Ishikawa (cell line): ENCODE measurements around the gene RAB28.

Experiments used
- CEBPB ChIP-seq: IDR thresholded peaks from 2 replicates; pipeline ENCODE4 v1.6.1; 2012
- CREB1 ChIP-seq: IDR thresholded peaks from 2 replicates; pipeline ENCODE4 v1.6.1; 2012; ENCODE audit warnings: low read depth
- EGR1 ChIP-seq: IDR thresholded peaks from 2 replicates; pipeline ENCODE4 v1.6.1; 2012
- EP300 ChIP-seq: IDR thresholded peaks from 2 replicates; pipeline ENCODE4 v1.6.1; 2012; ENCODE audit warnings: borderline replicate concordance
- FOXM1 ChIP-seq: IDR thresholded peaks from 2 replicates; pipeline ENCODE4 v1.6.1; 2012; ENCODE audit warnings: low read depth, borderline replicate concordance
- NFIC ChIP-seq: IDR thresholded peaks from 2 replicates; pipeline ENCODE4 v1.6.1; 2012
- RAD21 ChIP-seq: IDR thresholded peaks from 2 replicates; pipeline ENCODE4 v1.6.1; 2012; ENCODE audit warnings: low read depth
- REST ChIP-seq: IDR thresholded peaks from 2 replicates; pipeline ENCODE4 v1.6.1; 2012; ENCODE audit warnings: low read depth, mild to moderate bottlenecking
- TAF1 ChIP-seq: IDR thresholded peaks from 2 replicates; pipeline ENCODE4 v1.6.1; 2012; ENCODE audit warnings: low read depth, mild to moderate bottlenecking
- TCF12 ChIP-seq: IDR thresholded peaks from 2 replicates; pipeline ENCODE4 v1.6.1; 2012; ENCODE audit warnings: low read depth
- TEAD4 ChIP-seq: IDR thresholded peaks from 2 replicates; pipeline ENCODE4 v1.6.1; 2012
- YY1 ChIP-seq: IDR thresholded peaks from 2 replicates; pipeline ENCODE4 v1.6.1; 2012; ENCODE audit warnings: low read depth
- ZBTB7A ChIP-seq: IDR thresholded peaks from 2 replicates; pipeline ENCODE4 v1.6.1; 2012; ENCODE audit warnings: low read depth
- TF ChIP-seq, protein P1 (sequence below): IDR thresholded peaks from 2 replicates; pipeline ENCODE4 v1.6.1; 2012
- TF ChIP-seq, protein P2 (sequence below): IDR thresholded peaks from 2 replicates; pipeline ENCODE4 v1.6.1; 2012

RAB28 gene

DNA sequence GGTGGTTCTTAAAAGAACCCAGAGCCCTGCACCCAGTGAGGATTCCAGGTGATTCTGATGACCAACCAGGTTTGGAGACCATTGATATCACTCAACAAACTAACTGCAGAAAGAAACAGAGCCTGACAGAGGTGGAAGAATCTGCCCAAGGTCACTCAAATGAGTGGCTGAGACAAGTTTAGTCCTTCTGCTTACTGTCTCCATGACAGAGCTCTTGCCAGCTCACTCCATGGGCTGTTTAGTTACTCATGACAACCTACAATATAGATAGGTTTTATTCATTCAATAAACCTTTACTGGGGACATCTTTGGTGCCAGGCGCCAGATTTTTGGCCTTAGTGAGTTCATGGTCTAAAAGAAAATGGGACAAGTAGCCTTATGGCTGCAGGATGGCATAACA, 124.3 kb downstream of the RAB28 start:
- TF ChIP-seq FOXM1 (no peak), EGR1 (no peak), NFIC (no peak), REST (no peak), TCF12 (no peak), CREB1 (no peak), TEAD4 (no peak), YY1 (no peak)

DNA sequence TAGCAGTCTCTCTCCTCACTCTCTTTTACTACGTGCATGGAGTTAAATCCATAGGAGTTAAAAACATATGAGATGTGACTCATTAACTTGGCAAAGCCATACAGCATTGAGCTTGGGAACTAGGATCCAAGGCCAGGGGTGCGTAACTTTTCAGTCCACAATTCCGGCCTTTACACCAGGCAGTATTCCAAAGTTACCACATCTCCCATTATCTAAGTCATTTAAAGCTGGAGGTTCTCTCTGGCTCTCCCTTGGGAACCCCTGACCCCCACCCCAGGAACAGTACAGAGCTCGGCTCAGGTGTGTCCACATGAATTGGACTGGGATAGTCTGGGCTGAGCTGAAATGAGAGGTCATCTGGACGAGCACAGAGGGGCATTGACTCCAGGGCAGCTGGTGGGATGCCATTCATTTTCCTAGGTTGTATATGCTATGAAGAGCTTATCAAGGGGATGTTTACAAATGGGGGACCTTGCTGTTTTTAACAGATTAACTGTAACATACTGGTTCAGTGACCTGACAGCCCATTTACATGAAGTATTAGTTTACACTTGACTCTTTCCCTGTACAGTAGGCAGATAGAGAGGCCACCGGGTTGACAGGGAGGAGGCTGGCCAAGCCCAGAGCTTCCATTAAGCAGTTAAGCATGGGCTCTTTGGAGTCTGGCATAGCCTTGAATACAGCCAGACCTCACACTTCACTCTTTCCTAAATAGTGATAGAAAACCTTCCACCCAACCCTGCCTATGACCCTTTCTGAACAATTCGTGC, 128.8 kb downstream of the RAB28 start:
- TF ChIP-seq REST (no peak), NFIC (no peak), RAD21 (no peak), CREB1 (no peak), FOXM1 (no peak), TEAD4 (no peak), ZBTB7A (no peak), EP300 (no peak), TCF12 (no peak), CEBPB (no peak), TAF1 (no peak), YY1 (no peak), EGR1 (no peak)
- TF ChIP-seq, protein P1, sequence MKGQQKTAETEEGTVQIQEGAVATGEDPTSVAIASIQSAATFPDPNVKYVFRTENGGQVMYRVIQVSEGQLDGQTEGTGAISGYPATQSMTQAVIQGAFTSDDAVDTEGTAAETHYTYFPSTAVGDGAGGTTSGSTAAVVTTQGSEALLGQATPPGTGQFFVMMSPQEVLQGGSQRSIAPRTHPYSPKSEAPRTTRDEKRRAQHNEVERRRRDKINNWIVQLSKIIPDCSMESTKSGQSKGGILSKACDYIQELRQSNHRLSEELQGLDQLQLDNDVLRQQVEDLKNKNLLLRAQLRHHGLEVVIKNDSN, result no peak
- TF ChIP-seq, protein P2, sequence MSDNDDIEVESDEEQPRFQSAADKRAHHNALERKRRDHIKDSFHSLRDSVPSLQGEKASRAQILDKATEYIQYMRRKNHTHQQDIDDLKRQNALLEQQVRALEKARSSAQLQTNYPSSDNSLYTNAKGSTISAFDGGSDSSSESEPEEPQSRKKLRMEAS, result no peak

DNA sequence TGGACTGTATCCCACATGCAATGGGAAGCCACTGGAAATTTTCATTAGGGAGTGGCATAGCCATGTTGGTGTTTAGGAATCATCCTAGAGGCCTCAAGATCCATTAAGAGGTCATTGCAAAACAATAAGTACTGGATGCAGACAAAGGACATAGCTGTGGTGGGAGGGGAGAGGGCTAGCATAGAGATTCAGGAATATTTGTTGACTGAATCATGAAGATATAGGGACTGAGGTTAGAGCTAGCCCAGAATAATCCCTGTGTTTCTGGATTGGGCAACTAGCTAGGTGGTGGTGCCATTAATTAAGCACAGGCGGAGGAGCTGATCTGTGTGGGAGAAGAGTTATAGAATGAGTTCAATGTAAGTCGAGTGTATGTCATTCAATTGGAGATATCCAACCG, 135.0 kb downstream of the RAB28 start:
- TF ChIP-seq FOXM1, result no peak
- no peak for TF ChIP-seq ZBTB7A
- TF ChIP-seq, protein P1, result no peak
- TF ChIP-seq, protein P2, result no peak
- no peak for TF ChIP-seq YY1

DNA sequence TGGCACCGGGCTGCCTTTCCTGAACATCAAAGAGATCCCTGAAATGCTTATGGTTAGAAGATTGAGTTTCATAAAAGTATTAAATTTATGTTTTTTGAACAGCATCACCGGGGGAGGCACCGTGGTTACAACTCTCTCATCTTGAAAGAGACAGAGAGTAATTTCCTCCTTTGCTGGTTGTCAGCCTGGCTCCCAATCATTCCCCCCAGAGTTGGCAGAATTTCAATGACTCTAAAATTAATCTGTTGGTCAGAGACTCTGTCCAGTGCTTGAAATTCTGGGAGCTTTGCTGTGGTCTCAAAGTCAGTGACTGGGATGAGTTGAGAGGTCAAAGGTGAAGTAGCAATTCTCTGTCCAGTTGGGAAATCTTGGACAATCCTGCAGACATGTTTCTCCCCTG, 135.9 kb downstream of the RAB28 start:
- TF ChIP-seq FOXM1 (no peak), ZBTB7A (no peak), EP300 (no peak), TAF1 (no peak), EGR1 (no peak), CEBPB (no peak), REST (no peak), RAD21 (no peak), YY1 (no peak)
- TF ChIP-seq, protein P2, result no peak
- TF ChIP-seq, protein P1, result no peak
